PC-9 (cell line): Measurements from ENCODE around the gene OSER1. TPM values are rescaled to one million over a fixed set of nuclear protein-coding genes. Genes with fewer than 3 reads are reported as not detected.

Experiments used
- BruUV-seq: library from RNA; stranded (reverse); fragments of 400-500 nt; replicated peaks from 2 replicates; lab custom pipeline; 2021; lab: Mats Ljungman, UMichigan
- CTCF ChIA-PET: fragments of 300-600 bp; sonication (Branson Sonifier 250); formaldehyde crosslinking; loops from one replicate; lab custom pipeline; 2022; ENCODE audit warnings: antibody characterized with exemption; lab: Charles Lee
- POLR2A ChIA-PET: fragments of 300-600 bp; sonication (Branson Sonifier 250); formaldehyde crosslinking; loops from one replicate; lab custom pipeline; 2022; ENCODE audit warnings: antibody characterized with exemption; ENCODE audit not compliant: unreplicated experiment; lab: Charles Lee
- DNase-seq, 2 experiments: peaks; one replicate each; pipeline versions ENCODE4 v3.0.0 to v3.0.0-alpha.2; 2015 to 2022; ENCODE audit warnings: mixed read lengths in 1 of 2
- H2AFZ ChIP-seq: fragments of 200-600 bp; sonication (generic); 2 replicates; pipeline ENCODE4 v1.8.1; 2017; ENCODE audit warnings: antibody characterized with exemption
- H3F3A ChIP-seq: fragments of 200-600 bp; sonication (generic); 2 replicates; pipeline ENCODE4 v1.8.1; 2017; ENCODE audit warnings: antibody characterized with exemption, mild to moderate bottlenecking, low read depth; ENCODE audit not compliant: insufficient read depth
- H3K27ac ChIP-seq: fragments of 200-600 bp; sonication (generic); 2 replicates; pipeline ENCODE4 v1.6.1; 2016; ENCODE audit warnings: mixed run types
- H3K27me3 ChIP-seq: fragments of 200-600 bp; sonication (generic); 2 replicates; pipeline ENCODE4 v1.6.1; 2016; ENCODE audit warnings: low read depth, mixed run types; ENCODE audit not compliant: insufficient read depth
- H3K36me3 ChIP-seq: fragments of 200-600 bp; sonication (generic); 2 replicates; pipeline ENCODE4 v1.6.1; 2016; ENCODE audit warnings: low read depth, mixed run types
- H3K4me1 ChIP-seq: fragments of 200-600 bp; sonication (generic); replicated peaks from 2 replicates; pipeline ENCODE4 v1.6.1; 2016; ENCODE audit warnings: mixed run types; ENCODE audit not compliant: insufficient read depth
- H3K4me2 ChIP-seq: fragments of 200-600 bp; sonication (generic); 2 replicates; pipeline ENCODE4 v1.6.1; 2017; ENCODE audit warnings: mixed run types
- H3K4me3 ChIP-seq: fragments of 200-600 bp; sonication (generic); 2 replicates; pipeline ENCODE4 v1.6.1; 2016; ENCODE audit warnings: mixed run types
- H3K79me2 ChIP-seq: fragments of 200-600 bp; sonication (generic); 2 replicates; pipeline ENCODE4 v1.6.1; 2017; ENCODE audit warnings: low read depth, mixed run types
- H3K9me2 ChIP-seq: fragments of 200-600 bp; sonication (generic); 2 replicates; pipeline ENCODE4 v1.8.1; 2017; ENCODE audit warnings: mild to moderate bottlenecking; ENCODE audit not compliant: insufficient read depth
- H3K9me3 ChIP-seq: fragments of 200-600 bp; sonication (generic); 2 replicates; pipeline ENCODE4 v1.8.1; 2016; ENCODE audit warnings: low read depth; ENCODE audit not compliant: insufficient read depth
- H4K20me1 ChIP-seq: fragments of 200-600 bp; sonication (generic); 2 replicates; pipeline ENCODE4 v1.8.1; 2017; ENCODE audit not compliant: insufficient read depth
- EZH2 ChIP-seq: fragments of 200-600 bp; sonication (generic); IDR thresholded peaks from 2 replicates; pipeline ENCODE4 v1.8.0; 2017; ENCODE audit warnings: antibody characterized with exemption, low read depth
- intact Hi-C: fragments of 100-400 bp; cut with micrococcal nuclease; formaldehyde crosslinking; loops from one replicate; pipeline ENCODE4 v1.10.0; 2022; ENCODE audit not compliant: unreplicated experiment
- total RNA-seq: library from RNA; stranded (reverse); gene quantifications from 2 replicates; pipeline ENCODE4 v1.2.3, GENCODE V29; 2021
- TF ChIP-seq, protein P1 (sequence below): fragments of 200-600 bp; sonication (generic); conservative IDR thresholded peaks from 2 replicates; pipeline ENCODE4 v1.6.1; 2017; ENCODE audit warnings: mixed run types, antibody characterized with exemption, mild to moderate bottlenecking, moderate library complexity

The OSER1 gene
- total RNA-seq, 1 experiment from 2014 or later = 136 TPM

- H3K4me1 ChIP-seq = peaks cover 12% of the 10 kb centered on the region
- H3K79me2 ChIP-seq = 0 out of 2 replicates have a peak, but pooled peaks cover 8% of the 10 kb centered on the region
- no peak overlapping the region for H3K4me2 ChIP-seq
- H2AFZ ChIP-seq = no peak overlapping the region
- no peak overlapping the region for H3K27ac ChIP-seq
- H3K4me3 ChIP-seq = no peak overlapping the region
- H3K9me2 ChIP-seq = no peaks in the 10 kb centered on the region
- TF ChIP-seq, protein P1, sequence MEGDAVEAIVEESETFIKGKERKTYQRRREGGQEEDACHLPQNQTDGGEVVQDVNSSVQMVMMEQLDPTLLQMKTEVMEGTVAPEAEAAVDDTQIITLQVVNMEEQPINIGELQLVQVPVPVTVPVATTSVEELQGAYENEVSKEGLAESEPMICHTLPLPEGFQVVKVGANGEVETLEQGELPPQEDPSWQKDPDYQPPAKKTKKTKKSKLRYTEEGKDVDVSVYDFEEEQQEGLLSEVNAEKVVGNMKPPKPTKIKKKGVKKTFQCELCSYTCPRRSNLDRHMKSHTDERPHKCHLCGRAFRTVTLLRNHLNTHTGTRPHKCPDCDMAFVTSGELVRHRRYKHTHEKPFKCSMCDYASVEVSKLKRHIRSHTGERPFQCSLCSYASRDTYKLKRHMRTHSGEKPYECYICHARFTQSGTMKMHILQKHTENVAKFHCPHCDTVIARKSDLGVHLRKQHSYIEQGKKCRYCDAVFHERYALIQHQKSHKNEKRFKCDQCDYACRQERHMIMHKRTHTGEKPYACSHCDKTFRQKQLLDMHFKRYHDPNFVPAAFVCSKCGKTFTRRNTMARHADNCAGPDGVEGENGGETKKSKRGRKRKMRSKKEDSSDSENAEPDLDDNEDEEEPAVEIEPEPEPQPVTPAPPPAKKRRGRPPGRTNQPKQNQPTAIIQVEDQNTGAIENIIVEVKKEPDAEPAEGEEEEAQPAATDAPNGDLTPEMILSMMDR = no peak
- TF ChIP-seq EZH2 = no peak
- H3K27me3 ChIP-seq = no peaks in the 10 kb centered on the region
- POLR2A ChIA-PET = no interaction called here
- no peak for DNase-seq
- no peaks in the 10 kb centered on the region for H3K9me3 ChIP-seq
- H3K36me3 ChIP-seq = peaks cover 16% of the 10 kb centered on the region
- CTCF ChIA-PET = no interaction called here
- BruUV-seq = no TSS peak
- peaks cover 12% of the 10 kb centered on the region; the same call in 1 of the 2 replicates for H3F3A ChIP-seq
- intact Hi-C loops = no loop called here
- H4K20me1 ChIP-seq = no peaks in the 10 kb centered on the region
Observed at GRCh38 chr20:44157061-44157460, 53.5 kb downstream of the OSER1 start.

GRCh38 chr20:44154521-44155001, 56.0 kb downstream of the OSER1 start:
- ChIA-PET POLR2A (interaction anchor here (0.6 to 1.1 kb wide), 6 partner anchors 11 to 593 kb away, joined by 3 to 8 read pairs (median 4); no protein-coding TSS in a partner anchor), CTCF (interaction anchor here (0.6 to 1.5 kb wide), 7 partner anchors 11 to 731 kb away, joined by 3 to 5 read pairs (median 4); partner anchors contain the start of gene YWHAB)
- Histone ChIP-seq H3K79me2 (peaks cover 23% of the 10 kb centered on the region), H2AFZ (no peak overlapping the region), H3K36me3 (peaks cover 15% of the 10 kb centered on the region), H3K9me2 (no peaks in the 10 kb centered on the region), H3K4me2 (no peak overlapping the region), H3K27ac (no peak overlapping the region), H3K4me1 (peaks cover 32% of the 10 kb centered on the region), H3F3A (peaks cover 21% of the 10 kb centered on the region; the same call in 1 of the 2 replicates), H4K20me1 (no peaks in the 10 kb centered on the region), H3K9me3 (no peaks in the 10 kb centered on the region), H3K27me3 (no peaks in the 10 kb centered on the region), H3K4me3 (no peak overlapping the region)
- intact Hi-C loops = no loop called here
- TF ChIP-seq, protein P1 = no peak
- TF ChIP-seq EZH2 = no peak
- no TSS peak for BruUV-seq
- DNase-seq = peak in 1 of 2 experiments; percentile 56

DNA sequence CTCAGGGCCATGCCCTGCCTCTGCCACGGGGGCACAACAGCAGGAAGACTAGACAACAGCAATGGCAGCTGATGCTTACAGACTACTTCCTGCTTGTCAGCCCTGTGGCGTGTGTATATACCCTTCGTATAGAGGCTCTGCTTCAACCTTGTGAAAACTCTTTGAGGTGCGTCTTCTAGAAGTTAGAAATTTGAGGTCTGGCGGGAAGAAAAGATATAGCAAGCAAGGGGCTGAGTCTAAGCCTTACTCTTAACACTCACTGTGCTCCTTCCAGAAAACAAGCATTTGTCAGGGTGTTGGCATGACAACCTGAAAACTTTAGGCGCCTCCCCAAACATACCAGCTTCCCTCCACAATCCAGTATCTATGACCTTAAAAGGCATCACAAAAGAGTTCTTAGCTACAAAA, 56.9 kb downstream of the OSER1 start:
- Histone ChIP-seq H4K20me1 (no peaks in the 10 kb centered on the region), H3K36me3 (peaks cover 8% of the 10 kb centered on the region; the same call in 1 of the 2 replicates), H3K27me3 (no peaks in the 10 kb centered on the region), H3F3A (peaks cover 21% of the 10 kb centered on the region; the same call in 1 of the 2 replicates), H3K4me2 (no peak overlapping the region), H3K9me2 (no peaks in the 10 kb centered on the region), H3K27ac (no peak overlapping the region), H3K79me2 (peaks cover 26% of the 10 kb centered on the region), H3K4me3 (no peak overlapping the region), H3K9me3 (no peaks in the 10 kb centered on the region), H2AFZ (no peak overlapping the region), H3K4me1 (peaks cover 32% of the 10 kb centered on the region)
- TF ChIP-seq EZH2 = no peak
- TF ChIP-seq, protein P1 = no peak
- DNase-seq = peak in 1 of 2 experiments; percentile 29
- CTCF ChIA-PET = interaction anchor here (0.5 to 1.5 kb wide), 4 partner anchors 11 to 254 kb away, joined by 3 to 5 read pairs (median 4); no protein-coding TSS in a partner anchor
- POLR2A ChIA-PET = interaction anchor here (0.6 to 1.1 kb wide), 4 partner anchors 12 to 664 kb away, joined by 3 to 40 read pairs (median 6); no protein-coding TSS in a partner anchor
- BruUV-seq = no TSS peak
- intact Hi-C loops = no loop called here
